ENCODE results near the gene DOCK10.
A peak's percentile ranks its signal among the peaks of the same experiment; 100 is the strongest.

Gene DOCK10

DNA sequence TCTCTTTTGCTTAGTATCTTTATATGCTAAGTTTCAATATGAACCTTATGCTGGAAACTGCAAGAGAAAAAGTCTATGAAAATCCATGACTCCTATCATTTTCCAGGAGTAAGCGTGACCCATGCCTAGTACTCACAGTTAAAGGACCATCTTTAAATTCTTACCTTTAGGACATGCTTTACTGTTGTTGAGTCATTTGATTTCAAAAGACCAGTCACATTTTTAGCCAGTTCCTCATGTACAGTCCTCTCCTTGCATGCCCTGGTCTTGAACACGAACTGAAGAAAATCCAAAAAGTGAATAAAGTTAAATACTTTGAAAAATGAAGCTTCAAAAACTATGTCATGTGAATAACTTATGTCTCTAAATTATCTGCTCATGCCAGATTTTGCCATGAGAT lies 208.3 kb downstream of the DOCK10 start:
- no peak for DNase-seq (ENCODE audit: low read depth)

GRCh38 chr2:224832207-224832606 lies 210.1 kb downstream of the DOCK10 start:
- DNase-seq (ENCODE audit: low read depth) = no peak

GRCh38 chr2:224831530-224831929 lies 210.7 kb downstream of the DOCK10 start:
- DNase-seq (ENCODE audit: low read depth) = no peak

DNA sequence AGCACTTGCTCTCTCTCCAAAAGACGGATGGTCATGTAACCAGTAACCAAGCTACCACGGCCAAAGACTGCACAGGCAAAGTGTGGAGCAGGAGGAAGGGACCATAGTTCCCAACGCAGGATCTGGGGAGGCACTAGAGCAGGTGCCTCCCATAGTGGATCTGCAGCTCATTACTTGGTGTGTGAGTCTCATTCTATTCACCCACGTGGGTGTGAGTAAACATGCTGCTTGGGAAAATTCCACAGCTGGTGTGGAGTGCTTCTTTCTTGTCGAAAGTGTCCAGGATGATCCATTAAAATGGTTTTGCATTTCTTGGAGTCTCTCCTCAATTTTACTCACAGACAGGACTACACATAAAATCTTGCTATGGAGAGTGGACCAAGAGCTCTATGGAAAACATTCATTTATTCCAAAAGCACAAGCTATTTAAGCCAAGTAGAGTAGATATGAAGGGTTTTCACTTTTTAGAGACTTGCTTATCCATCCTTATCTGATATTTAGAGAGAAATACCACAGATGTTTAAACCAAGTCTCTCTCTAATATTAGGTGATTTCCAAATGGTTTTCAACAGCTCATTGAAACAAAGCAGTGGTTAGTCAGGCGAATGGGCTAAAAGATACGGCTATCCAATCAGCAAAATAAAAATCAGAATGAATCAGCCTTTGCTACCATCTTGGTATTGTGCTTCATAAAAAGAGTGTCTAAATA lies 221.8 kb downstream of the DOCK10 start:
- no peak for DNase-seq (ENCODE audit: low read depth)

DNA sequence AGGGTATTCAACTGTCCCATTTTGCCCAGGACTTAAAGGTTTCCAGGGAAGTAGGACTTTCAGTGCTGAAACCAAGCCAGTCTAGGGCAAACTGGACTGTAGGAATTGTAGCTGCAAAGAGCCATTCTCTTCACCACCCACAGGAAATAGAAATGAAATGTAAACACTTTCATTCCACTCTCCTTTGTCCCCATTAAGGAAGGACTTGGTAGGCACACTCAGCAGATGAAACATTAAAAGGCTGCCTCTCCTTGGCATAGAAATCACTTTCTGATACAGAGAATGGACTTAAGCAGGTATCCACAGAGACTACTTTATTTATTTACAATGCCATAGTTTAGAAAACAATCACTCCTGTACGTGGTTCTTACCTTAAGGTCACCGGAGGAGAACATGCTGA lies 223.2 kb downstream of the DOCK10 start:
- DNase-seq (ENCODE audit: low read depth) = no peak

- DNase-seq (ENCODE audit: low read depth) = no peak
These were observed 224.6 kb downstream of the DOCK10 start for GRCh38 chr2:224817676-224818075.

DNA sequence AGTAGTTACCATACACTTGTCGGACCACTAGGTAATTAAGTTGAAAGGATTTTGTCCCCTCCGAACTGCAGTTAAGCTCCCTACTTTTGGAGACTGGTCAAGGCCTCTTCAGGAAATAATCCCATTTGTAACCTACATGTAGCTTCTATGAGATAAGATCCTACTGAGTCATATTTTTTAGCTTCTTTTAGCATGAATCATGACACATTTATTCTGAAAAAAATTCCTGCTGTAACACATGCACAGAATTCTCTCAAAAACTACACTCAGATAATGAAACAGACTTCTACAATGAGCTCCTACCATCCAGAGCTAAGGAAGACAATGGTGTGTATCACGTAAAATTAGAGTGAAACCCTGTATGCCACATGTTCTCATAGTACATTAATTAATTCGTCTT lies 225.5 kb downstream of the DOCK10 start:
- peak; percentile 42 for DNase-seq (ENCODE audit: low read depth)

GRCh38 chr2:224813578-224813977 lies 228.7 kb downstream of the DOCK10 start:
- DNase-seq (ENCODE audit: low read depth) = no peak

- no peak for DNase-seq (ENCODE audit: low read depth)
These were observed 234.9 kb downstream of the DOCK10 start for GRCh38 chr2:224807153-224807964.

DNA sequence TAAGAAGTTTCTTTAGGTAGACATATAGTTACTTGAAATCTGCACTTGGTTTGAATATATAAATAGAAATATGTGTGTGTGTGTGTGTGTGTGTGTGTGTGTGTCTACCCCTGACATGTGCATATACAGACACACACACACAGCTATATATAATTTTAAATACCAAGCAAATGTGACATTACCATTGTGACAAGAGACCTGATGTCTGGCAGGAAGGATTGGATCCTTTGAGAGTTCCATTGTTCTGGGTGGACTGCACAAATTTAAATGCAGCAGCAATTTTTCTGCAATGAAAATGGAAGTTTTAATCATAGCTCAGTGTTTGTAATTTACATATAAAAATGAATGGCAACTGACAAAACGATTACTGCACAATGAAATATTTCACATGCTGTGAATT lies 238.3 kb downstream of the DOCK10 start:
- no peak for DNase-seq (ENCODE audit: low read depth)

DNA sequence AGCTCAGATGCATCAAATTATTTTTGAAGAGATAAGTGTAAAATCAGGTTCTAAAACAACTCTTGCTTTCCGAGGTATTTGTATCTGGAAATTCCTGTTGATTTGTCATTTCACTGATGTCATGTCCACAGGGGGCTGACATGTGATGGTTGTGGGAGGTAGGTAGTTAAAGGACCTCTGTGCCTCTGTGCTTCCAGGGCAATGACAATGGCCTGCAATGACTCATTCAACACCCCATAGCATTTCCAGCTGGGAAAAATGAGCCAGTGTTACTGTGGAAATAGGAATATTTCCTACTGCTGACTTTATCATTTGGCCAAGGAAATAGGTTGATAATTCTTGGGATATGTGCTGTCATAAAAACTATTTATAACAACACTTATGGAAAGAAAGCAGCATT lies 239.9 kb downstream of the DOCK10 start:
- no peak for DNase-seq (ENCODE audit: low read depth)

- no peak for DNase-seq (ENCODE audit: low read depth)
These were observed 240.9 kb downstream of the DOCK10 start for GRCh38 chr2:224801360-224801759.

DNA sequence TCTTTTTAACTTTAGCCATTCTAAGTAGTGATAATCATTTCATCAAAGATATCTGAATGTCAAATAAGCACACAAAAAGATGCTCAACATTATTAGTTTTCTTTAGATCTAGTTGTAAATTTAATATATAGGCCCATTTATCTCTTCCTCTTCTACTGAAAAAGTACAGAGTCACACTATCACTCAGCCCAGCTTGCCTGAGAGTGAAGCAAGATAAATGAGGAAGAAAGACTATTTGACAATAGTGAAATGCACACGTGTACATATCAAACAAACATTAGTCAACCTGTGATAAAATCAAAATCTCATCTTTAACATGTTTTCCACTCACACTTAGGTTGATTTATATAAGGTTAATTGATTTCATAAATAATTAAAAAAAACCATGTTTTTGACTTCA lies 242.6 kb downstream of the DOCK10 start:
- no peak for DNase-seq (ENCODE audit: low read depth)

DNA sequence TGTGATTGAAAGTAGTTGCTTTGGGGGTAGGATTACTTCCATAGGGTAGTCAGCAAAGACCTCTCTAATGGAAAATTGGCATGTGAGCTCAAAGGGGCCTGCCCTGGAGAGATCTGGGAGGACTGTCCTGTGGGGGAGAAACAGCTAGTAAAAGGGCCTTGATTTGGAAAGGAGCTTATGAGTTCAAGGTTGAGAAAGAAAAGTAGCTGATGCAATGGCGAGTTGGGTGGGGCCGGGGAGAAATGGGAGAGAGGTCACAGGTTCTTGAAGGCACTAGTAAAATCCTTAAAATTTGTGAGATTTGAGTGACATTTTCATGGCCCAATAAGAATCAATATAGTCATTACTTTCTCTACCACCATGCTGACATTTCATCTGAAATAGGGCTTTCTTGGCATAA lies 244.1 kb downstream of the DOCK10 start:
- peak; percentile 31 for DNase-seq (ENCODE audit: low read depth)

DNA sequence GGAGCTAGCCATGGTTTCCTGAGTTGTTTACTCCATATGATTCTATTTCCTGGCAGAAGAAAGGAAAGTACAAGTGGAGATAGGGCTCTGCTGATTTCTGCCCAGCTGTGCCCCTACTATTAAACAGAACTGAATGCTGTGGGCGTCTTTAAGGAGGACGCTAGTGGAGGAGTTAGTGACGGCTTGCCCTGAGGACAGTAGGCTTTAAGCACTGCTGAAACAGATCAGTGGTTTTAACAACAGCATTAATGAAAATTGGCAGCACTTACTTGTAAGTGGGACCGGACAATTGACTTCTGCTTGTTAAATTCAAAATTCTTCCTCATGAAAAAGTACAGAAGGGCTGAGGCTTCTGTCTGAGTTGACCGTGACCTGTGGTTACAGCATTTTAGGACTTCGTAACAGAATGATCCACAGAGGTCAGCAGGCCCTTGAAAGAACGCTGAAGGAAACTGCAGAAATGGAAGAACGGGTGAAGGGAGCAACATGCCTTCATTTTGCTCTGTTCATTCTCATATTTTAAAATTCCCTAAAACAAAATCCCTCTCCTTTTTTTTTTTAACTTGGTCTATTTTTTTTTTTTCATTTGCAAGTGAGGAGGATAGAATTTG lies 245.5 kb downstream of the DOCK10 start:
- no peak for DNase-seq (ENCODE audit: low read depth)

GRCh38 chr2:224793946-224794345 lies 248.3 kb downstream of the DOCK10 start:
- DNase-seq (ENCODE audit: low read depth) = peak; percentile 87

DNA sequence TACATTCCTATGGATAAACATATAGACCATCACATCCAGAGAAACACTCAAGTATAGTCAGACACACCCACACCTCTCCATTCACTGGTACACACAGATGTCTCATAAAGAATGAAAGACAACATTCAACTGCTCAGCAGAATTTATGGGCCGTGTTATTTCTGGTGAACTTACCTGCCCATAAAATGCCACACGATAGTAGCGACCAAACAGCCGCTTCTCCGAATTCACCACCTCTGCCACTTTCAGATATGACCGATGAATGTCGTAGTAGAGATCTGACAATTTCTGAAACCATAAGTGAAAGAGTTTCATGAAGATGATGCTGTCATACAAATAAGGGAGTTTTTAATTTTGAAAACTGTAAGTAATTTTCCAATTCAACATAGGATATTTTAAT lies 255.4 kb downstream of the DOCK10 start:
- no peak for DNase-seq (ENCODE audit: low read depth)

- peak; percentile 30 for DNase-seq (ENCODE audit: low read depth)
These were observed 260.9 kb downstream of the DOCK10 start for GRCh38 chr2:224781400-224781799.

GRCh38 chr2:224780823-224781222 lies 261.4 kb downstream of the DOCK10 start:
- no peak for DNase-seq (ENCODE audit: low read depth)

- no peak for DNase-seq (ENCODE audit: low read depth)
These were observed 262.2 kb downstream of the DOCK10 start for GRCh38 chr2:224780106-224780505.

- peak; percentile 65 for DNase-seq (ENCODE audit: low read depth)
These were observed 263.8 kb downstream of the DOCK10 start for GRCh38 chr2:224778474-224778877.

- DNase-seq (ENCODE audit: low read depth) = no peak
These were observed 264.7 kb downstream of the DOCK10 start for GRCh38 chr2:224777559-224777930.
